Adrenal gland (tissue), 12 donors: Measurements from ENCODE around the gene ELAPOR1. TPM values are rescaled to one million over a fixed set of nuclear protein-coding genes. Genes with fewer than 3 reads are reported as not detected.

Experiments
- DNase-seq, 7 donors: peaks; one replicate each; pipeline ENCODE4 v3.0.0-alpha.2; 2019 to 2020
- H3K27ac ChIP-seq, 5 donors: fragments of 200-600 bp; sonication (generic) in 4 of 5; 1 replicate in 3 of 5; 2 replicates in 2 of 5; pipeline versions ENCODE4 v1.5.1 to v1.8.0; 2016 to 2020; ENCODE audit warnings: mild to moderate bottlenecking in 1 of 5
- H3K27me3 ChIP-seq: fragments of 200-600 bp; 2 replicates; pipeline ENCODE4 v1.8.0; 2021
- H3K36me3 ChIP-seq, 2 donors: fragments of 200-600 bp; replicated peaks in 1 of 2; 1 replicate in 1 of 2; 2 replicates in 1 of 2; pipeline versions ENCODE4 v1.5.1 to v1.8.0; 2018 to 2022
- H3K4me1 ChIP-seq, 2 donors: fragments of 200-600 bp; replicated peaks in 1 of 2; 1 replicate in 1 of 2; 2 replicates in 1 of 2; pipeline versions ENCODE4 v1.5.1 to v1.8.0; 2018 to 2021
- H3K4me3 ChIP-seq, 4 donors: fragments of 200-600 bp; sonication (generic) in 3 of 4; one replicate each; pipeline ENCODE4 v1.5.1; 2016 to 2018
- H3K9me3 ChIP-seq, 3 donors: fragments of 200-600 bp; sonication (generic) in 1 of 3; replicated peaks in 1 of 3; 1 replicate in 2 of 3; 2 replicates in 1 of 3; pipeline versions ENCODE4 v1.5.1 to v1.8.0; 2016 to 2021
- CTCF ChIP-seq, 6 experiments: fragments of 450-650 bp in 4 of 6; fragments of 200-600 bp in 2 of 6; sonication (generic) in 1 of 6; IDR thresholded peaks; 1 replicate in 5 of 6; 2 replicates in 1 of 6; pipeline versions ENCODE4 v1.5.1 to v1.8.0; 2016 to 2021; ENCODE audit warnings: antibody characterized with exemption in 6 of 6, mild to moderate bottlenecking in 2 of 6, moderate library complexity in 1 of 6
- POLR2A ChIP-seq, 2 donors: fragments of 450-650 bp; IDR thresholded peaks; one replicate each; pipeline ENCODE4 v1.6.1; 2017; ENCODE audit warnings: antibody characterized with exemption in 2 of 2, mild to moderate bottlenecking in 2 of 2, moderate library complexity in 1 of 2
- WGBS, 4 donors: extraction: QIAGEN DNeasy Blood & Tissue Kit in 2 of 4; methylation state at CpG; one replicate each; pipeline versions ENCODE4 v1.1.5 to v1.1.7; 2013 to 2017; 5-methylcytosine and 5-hydroxymethylcytosine counted together
- intact Hi-C, 2 donors: fragments of 100-400 bp; cut with DNase I; formaldehyde crosslinking; loops; one replicate each; pipeline versions ENCODE4 v1.14.1 to v1.15.0; 2022 to 2023
- polyA plus RNA-seq, 3 donors: library from polyadenylated mRNA; stranded (reverse); fragments of 200-250 nt in 2 of 3; fragments of 350-450 nt in 1 of 3; fragmentation: Illumina TruSeq in 1 of 3; extraction: RNeasy Lipid Tissue Mini Kit (QIAGEN cat#74804) in 1 of 3; gene quantifications; one replicate each; pipeline ENCODE4 v1.2.3, GENCODE V29; 2013 to 2014
- total RNA-seq, 9 donors: library from RNA; depleted of rRNA in 4 of 9; stranded (reverse); fragments of >200 nt in 4 of 9; fragments of 120-200 nt in 1 of 9; fragmentation: NEBNext Ultra II Directional in 1 of 9; extraction: Animal tissue kit (Norgen Biotek cat#: 25700) in 1 of 9; gene quantifications; one replicate each; pipeline versions ENCODE4 v1.1.0 to v1.2.4, GENCODE V29; 2013 to 2023
- donor health status: healthy with polysubstance abuse.
- donor health status: Bipolar disorder and iron deficiency.
- donor health status: DM: yes; HTN: yes; CAD: no.
- donor health status: DM: no; HTN: no; CAD: no.
- donor health status: DM: no; HTN: no; CAD: no.
- donor health status: DM: yes; HTN: yes; CAD: no.

ELAPOR1 gene
- total and polyA plus RNA-seq, 12 donors, result 0.09 to 11.2 (median 1.6) TPM

GRCh38 chr1:109069294-109069693 lies 44.6 kb upstream of the ELAPOR1 start:
- TF ChIP-seq POLR2A (IDR thresholded peaks at IDR 0.05) (no peak), CTCF (IDR thresholded peaks at IDR 0.05) (no peak)
- H3K9me3 ChIP-seq, result no peaks in the 10 kb centered on the region
- no peak overlapping the region for H3K27ac ChIP-seq
- no peak overlapping the region for H3K4me3 ChIP-seq
- peaks cover 0 to 28% of the 10 kb centered on the region in 2 donors for H3K36me3 ChIP-seq
- 83 to 92% (median 87%) methylated on average over 1 of the region's 1 CpG for WGBS, 4 donors
- H3K4me1 ChIP-seq, result no peaks in the 10 kb centered on the region
- intact Hi-C loops, result no loop called here
- no peaks in the 10 kb centered on the region for H3K27me3 ChIP-seq
- DNase-seq, result no peak

- Histone ChIP-seq H3K27ac (peak within 1 kb of the TSS; percentile 55 to 96 (median 87)), H3K36me3 (peaks cover 0 to 3% of the 10 kb centered on the region in 2 donors), H3K4me3 (peak within 1 kb of the TSS in 3 of 4 donors; percentile 30 to 64 (median 58)), H3K4me1 (peaks cover 10 to 11% of the 10 kb centered on the region in 2 donors), H3K27me3 (no peaks in the 10 kb centered on the region), H3K9me3 (no peaks in the 10 kb centered on the region)
- peak; percentile 94 to 97 (median 95) for DNase-seq
- intact Hi-C loops, result no loop called here
- TF ChIP-seq POLR2A (IDR thresholded peaks at IDR 0.05), result peak; percentile 89 to 95
- TF ChIP-seq CTCF (IDR thresholded peaks at IDR 0.05), result peak in 5 of 6 experiments; percentile 27 to 68 (median 47)
- 4 to 5% (median 5%) methylated on average over 34 to 39 of the region's 39 CpGs for WGBS, 4 donors
These were observed 38.1 kb upstream of the ELAPOR1 start, which contains the start of gene TAF13 for GRCh38 chr1:109075531-109076490. TAF13 (minus strand) TSS chr1:109076003; CDS start chr1:109075947, 56 bp downstream.

GRCh38 chr1:109078317-109078716 lies 35.6 kb upstream of the ELAPOR1 start:
- intact Hi-C loops, result no loop called here
- Histone ChIP-seq H3K36me3 (no peaks in the 10 kb centered on the region), H3K4me1 (peaks cover 10 to 11% of the 10 kb centered on the region in 2 donors), H3K27ac (no peak overlapping the region), H3K27me3 (no peaks in the 10 kb centered on the region), H3K9me3 (no peaks in the 10 kb centered on the region), H3K4me3 (no peak overlapping the region)
- no peak for DNase-seq
- no peak for TF ChIP-seq CTCF (IDR thresholded peaks at IDR 0.05)
- no peak for TF ChIP-seq POLR2A (IDR thresholded peaks at IDR 0.05)
- WGBS, 4 donors, result 61 to 81% (median 65%) methylated on average over 1 of the region's 1 CpG

- H3K9me3 ChIP-seq, result no peaks in the 10 kb centered on the region
- no peaks in the 10 kb centered on the region for H3K36me3 ChIP-seq
- intact Hi-C loops, result no loop called here
- WGBS, 4 donors, result 84 to 94% (median 93%) methylated on average over 2 of the region's 2 CpGs
- no peak for DNase-seq
- no peak overlapping the region for H3K4me3 ChIP-seq
- peaks cover 10 to 11% of the 10 kb centered on the region in 2 donors for H3K4me1 ChIP-seq
- no peaks in the 10 kb centered on the region for H3K27me3 ChIP-seq
- TF ChIP-seq POLR2A (IDR thresholded peaks at IDR 0.05), result no peak
- no peak for TF ChIP-seq CTCF (IDR thresholded peaks at IDR 0.05)
- no peak overlapping the region for H3K27ac ChIP-seq
These were observed 34.7 kb upstream of the ELAPOR1 start for GRCh38 chr1:109079240-109079622.
